Measurements from ENCODE around the gene CYP51A1.

The CYP51A1 gene

GRCh38 chr7:92071032-92071431 is 63.2 kb downstream of the CYP51A1 start:
- no peak overlapping the region for H4K91ac ChIP-seq (ENCODE audit: low read length)
- no peak overlapping the region for H2AFZ ChIP-seq (ENCODE audit: low read depth, low read length)
- H2BK5ac ChIP-seq (ENCODE audit: low read depth, low read length, poor library complexity, severe bottlenecking): no peak overlapping the region
- no peak overlapping the region for H3K23ac ChIP-seq (ENCODE audit: low read length in 2 of 2)
- H3K14ac ChIP-seq (ENCODE audit: low read length in 2 of 2): no peak overlapping the region
- H3K4me1 ChIP-seq (ENCODE audit: control insufficient read depth, insufficient read depth, low read depth, low read length): no peaks in the 10 kb centered on the region
- no peaks in the 10 kb centered on the region for H3K27me3 ChIP-seq (ENCODE audit: control insufficient read depth in 1 of 2, insufficient read depth in 1 of 2, low read length in 2 of 2)
- H3K9ac ChIP-seq (ENCODE audit: low read length): no peak overlapping the region
- no peak overlapping the region for H3K27ac ChIP-seq (ENCODE audit: low read length, poor library complexity, severe bottlenecking)
- H3K79me1 ChIP-seq (replicated peaks; ENCODE audit: low read length, poor library complexity, severe bottlenecking): peaks cover 4% of the 10 kb centered on the region
- H3K9me3 ChIP-seq (ENCODE audit: control insufficient read depth, low read length): no peaks in the 10 kb centered on the region
- H3K18ac ChIP-seq (ENCODE audit: low read depth in 1 of 2, low read length in 2 of 2): no peak overlapping the region
- DNase-seq: peak; percentile 5
- 88% methylated on average over 4 of the region's 5 CpGs for WGBS
- no peak overlapping the region for H2BK120ac ChIP-seq (ENCODE audit: low read depth, low read length)
- H2BK12ac ChIP-seq (ENCODE audit: low read length in 2 of 2): no peak overlapping the region
- no peak overlapping the region for H3K4me2 ChIP-seq (ENCODE audit: low read length, poor library complexity, severe bottlenecking)
- no peak overlapping the region for H2BK15ac ChIP-seq (ENCODE audit: low read depth, poor library complexity, severe bottlenecking)
- peaks cover 0 to 57% of the 10 kb centered on the region in 2 experiments for H3K36me3 ChIP-seq (ENCODE audit: control insufficient read depth in 1 of 2, insufficient read depth in 2 of 2, low read depth in 1 of 2, low read length in 2 of 2)
- no peak overlapping the region for H4K8ac ChIP-seq (ENCODE audit: low read length)
- no peak overlapping the region for H2AK5ac ChIP-seq (ENCODE audit: low read length, severe bottlenecking)
- no peak overlapping the region for H3K4me3 ChIP-seq (ENCODE audit: insufficient read depth in 1 of 2, low read depth in 1 of 2, low read length in 2 of 2)
- H3K4ac ChIP-seq (ENCODE audit: low read depth in 1 of 2, low read length in 2 of 2): no peak overlapping the region

DNA sequence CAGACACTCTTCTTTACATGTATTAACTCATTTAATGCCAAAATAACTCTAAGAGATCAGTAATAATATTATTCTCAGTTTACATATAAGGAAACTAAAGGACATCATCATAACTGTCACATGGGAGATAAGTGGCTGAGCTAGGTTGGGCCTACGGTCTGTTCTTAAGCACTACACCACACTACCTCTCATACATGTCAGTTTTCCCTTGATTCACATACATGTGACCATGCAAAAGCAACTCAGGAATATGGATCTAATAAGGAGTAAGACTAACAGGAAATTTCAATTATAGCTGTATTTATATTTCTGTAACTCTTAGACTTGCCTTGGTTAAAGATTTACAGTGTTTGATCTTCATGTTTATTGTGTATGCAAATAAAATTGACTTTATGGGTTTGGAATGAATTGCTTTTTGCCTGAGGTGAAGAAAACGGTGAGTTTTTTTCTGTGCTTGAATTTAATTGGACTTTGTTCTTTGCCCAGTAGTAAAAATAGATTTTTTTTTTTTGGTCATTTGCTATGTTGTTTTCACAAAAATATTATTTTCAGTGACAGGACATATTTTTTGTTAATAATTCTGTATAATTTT is 69.7 kb downstream of the CYP51A1 start:
- no peak for DNase-seq
- Histone ChIP-seq H3K4me3 (ENCODE audit: insufficient read depth in 1 of 2, low read depth in 1 of 2, low read length in 2 of 2) (no peak overlapping the region), H3K4me2 (ENCODE audit: low read length, poor library complexity, severe bottlenecking) (no peak overlapping the region), H3K36me3 (ENCODE audit: control insufficient read depth in 1 of 2, insufficient read depth in 2 of 2, low read depth in 1 of 2, low read length in 2 of 2) (peaks cover 0 to 70% of the 10 kb centered on the region in 2 experiments), H2AK5ac (ENCODE audit: low read length, severe bottlenecking) (no peak overlapping the region), H4K8ac (ENCODE audit: low read length) (no peak overlapping the region), H2BK5ac (ENCODE audit: low read depth, low read length, poor library complexity, severe bottlenecking) (no peak overlapping the region), H2BK12ac (ENCODE audit: low read length in 2 of 2) (no peak overlapping the region), H3K9me3 (ENCODE audit: control insufficient read depth, low read length) (no peaks in the 10 kb centered on the region), H3K4me1 (ENCODE audit: control insufficient read depth, insufficient read depth, low read depth, low read length) (no peaks in the 10 kb centered on the region), H3K79me1 (replicated peaks; ENCODE audit: low read length, poor library complexity, severe bottlenecking) (peaks cover 5% of the 10 kb centered on the region), H3K4ac (ENCODE audit: low read depth in 1 of 2, low read length in 2 of 2) (no peak overlapping the region), H3K14ac (ENCODE audit: low read length in 2 of 2) (no peak overlapping the region), H3K18ac (ENCODE audit: low read depth in 1 of 2, low read length in 2 of 2) (no peak overlapping the region), H3K23ac (ENCODE audit: low read length in 2 of 2) (no peak overlapping the region), H4K91ac (ENCODE audit: low read length) (no peak overlapping the region), H3K27me3 (ENCODE audit: control insufficient read depth in 1 of 2, insufficient read depth in 1 of 2, low read length in 2 of 2) (no peaks in the 10 kb centered on the region), H2BK15ac (ENCODE audit: low read depth, poor library complexity, severe bottlenecking) (no peak overlapping the region), H3K9ac (ENCODE audit: low read length) (no peak overlapping the region), H2AFZ (ENCODE audit: low read depth, low read length) (no peak overlapping the region), H2BK120ac (ENCODE audit: low read depth, low read length) (no peak overlapping the region), H3K27ac (ENCODE audit: low read length, poor library complexity, severe bottlenecking) (no peak overlapping the region)
- WGBS: 100% methylated on average over 2 of the region's 2 CpGs
